Thyroid gland (tissue), 4 donors: ENCODE results near the gene B4GALNT3.

Source experiments
- CTCF ChIP-seq, 6 experiments: fragments of 200-600 bp in 3 of 6; fragments of 450-650 bp in 3 of 6; sonication (generic) in 3 of 6; IDR thresholded peaks; one replicate each; pipeline ENCODE4 v1.5.1; 2016 to 2019; ENCODE audit warnings: antibody characterized with exemption in 6 of 6, mild to moderate bottlenecking in 2 of 6, inconsistent platforms in 1 of 6, moderate library complexity in 1 of 6
- POLR2A ChIP-seq, 2 donors: fragments of 450-650 bp; IDR thresholded peaks; one replicate each; pipeline ENCODE4 v1.6.1; 2017; ENCODE audit warnings: antibody characterized with exemption in 2 of 2, mild to moderate bottlenecking in 2 of 2, moderate library complexity in 1 of 2

GRCh38 chr12:578748-579419 is 119.1 kb downstream of the B4GALNT3 start:
- TF ChIP-seq CTCF (IDR thresholded peaks at IDR 0.05) = no peak
- TF ChIP-seq POLR2A (IDR thresholded peaks at IDR 0.05) = no peak
